Stimulated activated CD4-positive, alpha-beta T cell treated with anti-CD3 and anti-CD28 coated beads, Interleukin-4, amount 100 ng/mL, for 48 hours (primary cell): ENCODE measurements around the gene TP53I13.

ENCODE experiments used
- DNase-seq, 2 donors: peaks; one replicate each; pipeline ENCODE4 v3.0.0-alpha.2; 2020; ENCODE audit warnings: low read depth in 2 of 2

The TP53I13 gene

GRCh38 chr17:29581583-29582253 is 13.2 kb downstream of the TP53I13 start:
- no peak for DNase-seq

- DNase-seq: no peak
These were observed 13.8 kb downstream of the TP53I13 start for GRCh38 chr17:29582254-29582765.

- no peak for DNase-seq
These were observed 14.3 kb downstream of the TP53I13 start for GRCh38 chr17:29582772-29583171.

DNA sequence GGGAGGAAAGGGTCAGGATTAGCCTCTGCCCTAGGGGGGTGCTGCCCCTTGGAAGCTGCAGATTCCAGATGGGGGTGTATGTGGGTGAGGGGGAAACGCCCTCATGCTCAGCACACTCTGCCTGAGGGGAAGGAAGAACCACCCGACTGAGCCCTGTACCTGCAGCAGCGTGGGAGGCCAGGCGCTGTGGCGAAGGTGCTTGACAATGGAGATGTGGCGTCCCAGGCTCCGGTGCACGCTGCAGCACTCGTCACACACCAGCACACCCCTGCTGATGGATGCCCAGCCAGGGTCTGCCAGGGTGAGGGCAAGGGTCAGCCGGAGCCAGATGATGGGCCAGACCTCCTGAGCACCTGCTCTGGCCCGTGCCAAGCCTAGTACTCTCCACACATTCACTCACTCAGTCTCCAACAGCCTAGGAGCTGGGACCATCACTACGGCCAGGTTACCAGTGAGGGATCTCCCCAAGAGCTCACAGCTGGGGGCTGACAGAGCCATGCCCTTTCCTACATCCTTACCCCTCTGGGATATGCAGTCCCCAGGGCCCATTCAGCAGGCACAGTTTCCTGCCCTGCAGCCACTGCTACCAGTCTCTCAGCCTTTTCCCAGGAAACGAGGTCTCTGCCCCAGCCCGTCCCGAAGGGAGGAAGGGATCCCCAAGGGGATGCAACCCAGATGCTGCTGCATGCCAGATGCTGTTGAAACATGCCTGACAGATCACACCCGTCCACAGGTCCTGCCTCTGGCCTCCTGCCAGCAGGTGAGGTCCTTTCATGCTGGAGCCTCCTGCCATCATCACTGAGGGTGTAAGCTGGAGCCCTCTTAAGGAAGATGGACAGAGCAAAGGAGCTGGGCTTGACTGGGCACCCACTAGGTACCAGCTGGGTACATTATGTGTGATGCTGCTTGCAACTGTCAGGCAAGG is 15.1 kb downstream of the TP53I13 start:
- no peak for DNase-seq

DNA sequence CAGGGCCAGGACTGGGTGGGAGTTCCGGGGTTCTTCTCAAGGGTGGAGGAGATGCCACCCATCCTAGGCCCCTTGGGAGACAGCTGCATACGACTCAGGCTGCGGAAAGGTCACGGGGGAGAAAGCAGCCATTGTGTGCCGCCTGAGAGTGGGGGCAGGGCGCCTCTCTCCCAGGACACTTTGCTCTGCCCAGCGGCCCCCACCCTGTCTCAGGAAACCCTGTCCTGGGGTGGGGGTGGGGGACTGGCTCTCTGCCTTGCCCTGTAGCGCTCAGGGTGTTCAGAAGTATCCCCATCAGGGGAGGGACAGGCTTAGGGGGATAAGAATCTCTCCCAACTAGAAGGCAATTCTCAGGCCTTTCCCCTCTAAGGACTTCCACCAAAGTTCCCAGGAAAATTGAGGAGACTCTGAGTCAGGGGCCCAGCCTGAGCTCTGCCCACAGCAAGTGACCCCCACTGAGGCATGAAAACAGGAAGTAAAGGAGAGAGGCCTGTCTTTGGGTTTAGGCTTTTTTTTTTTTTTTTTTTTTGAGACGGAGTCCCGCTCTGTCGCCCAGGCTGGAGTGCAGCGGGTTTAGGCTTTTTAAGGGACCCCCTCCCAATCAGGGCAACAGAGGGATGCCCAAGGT is 16.1 kb downstream of the TP53I13 start:
- no peak for DNase-seq

GRCh38 chr17:29585080-29585751 is 16.7 kb downstream of the TP53I13 start:
- DNase-seq: no peak

- no peak for DNase-seq
These were observed 18.4 kb downstream of the TP53I13 start for GRCh38 chr17:29586676-29587469.

DNA sequence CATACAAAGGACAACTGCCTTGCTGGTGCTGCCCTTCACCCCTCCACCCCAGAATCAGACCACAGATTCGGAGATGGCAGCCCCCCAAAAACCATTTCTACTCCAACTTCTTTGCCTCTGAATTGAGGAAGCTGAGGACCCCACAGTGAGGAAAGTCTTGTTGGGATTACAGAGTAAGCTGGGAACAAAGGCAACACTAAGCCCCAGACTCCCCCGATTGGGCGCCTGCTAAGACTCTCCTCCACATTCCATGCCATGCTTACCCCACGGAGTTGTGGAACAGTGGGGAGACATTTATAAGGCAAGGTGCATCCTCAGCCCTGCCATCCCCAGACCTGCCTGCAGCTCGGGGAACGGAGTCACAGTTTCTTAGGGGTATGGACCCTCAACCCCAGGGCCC is 19.1 kb downstream of the TP53I13 start:
- no peak for DNase-seq

- no peak for DNase-seq
These were observed 19.6 kb downstream of the TP53I13 start for GRCh38 chr17:29588017-29588561.

GRCh38 chr17:29588562-29589411 is 20.3 kb downstream of the TP53I13 start:
- peak in 1 of 2 donors; percentile 27 for DNase-seq

- peak; percentile 73 to 80 for DNase-seq
These were observed 21.3 kb downstream of the TP53I13 start, which contains the start of gene GIT1 for GRCh38 chr17:29589524-29590410. GIT1 (minus strand) TSS chr17:29589648; CDS start chr17:29589378, 270 bp downstream.

GRCh38 chr17:29590411-29591145 is 22.1 kb downstream of the TP53I13 start:
- no peak for DNase-seq

- DNase-seq: peak in 1 of 2 donors; percentile 24
These were observed 22.7 kb downstream of the TP53I13 start for GRCh38 chr17:29591146-29591736.

DNA sequence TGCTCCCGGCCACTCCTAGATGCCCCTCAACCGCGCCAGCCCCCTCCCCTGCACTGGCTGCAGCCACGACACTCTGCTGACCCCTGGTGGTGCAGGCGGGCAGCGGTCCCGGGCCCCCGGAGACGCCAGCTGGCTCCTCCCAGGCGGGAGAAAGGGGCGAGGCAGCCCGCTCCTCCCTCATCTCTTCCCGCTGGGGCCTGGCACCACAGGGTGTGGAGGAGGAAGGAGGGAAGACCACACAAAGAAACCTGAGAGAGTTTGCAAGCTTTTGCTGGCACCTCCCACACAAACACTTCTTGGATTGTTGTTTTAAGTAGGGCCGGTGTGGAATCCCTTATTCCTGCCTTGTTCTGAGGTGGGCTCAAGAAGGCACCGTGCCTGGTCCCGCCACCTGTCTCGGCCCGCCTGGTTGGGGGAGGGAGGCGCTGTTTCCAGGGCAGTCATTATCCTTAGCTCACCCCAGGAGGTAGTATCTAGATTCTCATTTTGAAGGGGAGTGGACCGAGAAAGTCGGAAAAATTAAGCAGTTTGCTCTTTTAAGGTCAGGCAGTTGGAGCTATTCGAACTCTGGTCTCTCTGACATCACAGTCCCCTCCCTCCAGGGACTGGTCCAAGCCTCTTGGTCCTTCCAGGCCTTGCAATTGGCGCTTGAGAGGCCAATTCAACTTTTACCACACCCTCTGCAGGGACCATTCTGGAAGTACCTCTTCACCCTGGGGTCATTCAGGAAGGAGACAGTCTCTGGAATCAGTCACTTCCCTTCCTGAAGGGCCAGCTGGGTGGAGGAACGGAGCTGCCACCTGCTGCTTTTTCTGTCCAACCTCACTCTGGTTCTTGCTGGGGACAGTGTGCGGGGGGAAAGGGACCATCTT is 23.5 kb downstream of the TP53I13 start:
- peak; percentile 81 to 85 for DNase-seq

DNA sequence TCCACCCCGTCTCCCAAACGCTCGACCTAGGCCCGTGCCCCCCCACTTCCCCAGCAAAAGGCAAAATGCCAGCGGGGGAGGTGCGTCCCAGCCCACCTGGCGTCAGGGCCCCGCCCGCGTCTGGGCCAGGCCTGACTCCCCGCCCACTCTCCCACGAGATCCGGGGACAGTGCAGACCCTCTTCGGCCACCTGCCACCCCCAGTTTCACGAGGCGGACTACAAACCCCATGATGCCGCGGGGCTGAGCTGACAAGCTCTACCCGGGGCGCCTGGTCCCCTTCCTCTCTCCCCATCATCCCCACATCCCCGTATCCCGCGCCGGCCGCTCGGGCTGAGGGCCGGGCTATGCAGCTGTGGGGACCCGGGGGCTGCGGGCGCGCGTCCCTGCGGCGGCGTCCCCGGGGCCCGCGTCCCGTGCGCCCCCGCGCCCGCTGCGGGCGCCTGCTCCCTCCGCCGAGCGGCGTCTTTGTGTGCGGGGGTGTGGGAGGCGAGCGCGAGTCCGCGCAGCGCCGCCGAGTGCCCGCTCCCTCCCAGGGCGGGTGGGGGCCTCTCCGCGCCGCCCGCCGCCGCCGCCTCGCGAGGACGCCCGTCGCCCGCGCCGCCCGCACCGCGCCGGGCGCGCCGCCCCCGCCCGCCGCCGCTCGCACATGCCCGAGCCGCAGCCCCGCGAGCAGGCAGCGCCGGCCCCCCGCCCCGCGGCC is 24.5 kb downstream of the TP53I13 start, which contains the start of gene ANKRD13B:
Gene ANKRD13B (plus strand): TSS at position 283 of the 702 bp plus-strand sequence. CDS start 490 bp downstream, outside the sequence.
- peak in 1 of 2 donors; percentile 43 for DNase-seq
